ENCODE results near the gene CERS3. TPM values are rescaled to one million over a fixed set of nuclear protein-coding genes. Genes with fewer than 3 reads are reported as not detected.
"Not testable (repeated sequence)": the region's sequence is repeated elsewhere in the genome, so short reads cannot be mapped to it uniquely, and the experiment has no call there.

CERS3 gene
- total RNA-seq, 2 experiments from 2014 or later = 0.19 to 0.31 TPM

DNA sequence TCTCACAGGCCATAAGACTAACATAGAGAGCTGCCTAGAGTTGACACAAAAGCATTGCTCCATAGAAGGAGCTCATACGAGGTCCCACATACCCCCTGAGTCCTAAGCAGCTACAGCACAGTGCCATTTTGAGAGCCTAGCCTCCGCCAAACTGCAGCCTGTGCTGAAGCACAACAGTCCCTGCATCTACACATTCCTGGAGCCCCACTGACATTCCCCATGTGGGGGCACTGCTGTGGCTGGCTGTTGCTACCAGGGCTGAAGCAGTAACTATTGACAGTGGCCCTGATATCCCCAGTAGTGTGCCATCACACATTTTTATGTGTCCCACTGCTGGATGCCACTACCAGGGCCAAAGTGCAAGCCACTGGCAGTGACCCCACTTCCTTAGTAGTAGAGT is 80.3 kb downstream of the CERS3 start:
- H3K27me3 Mint-ChIP-seq = no peaks in the 10 kb centered on the region
- H3K36me3 Mint-ChIP-seq = peaks cover 10% of the 10 kb centered on the region
- no peak for DNase-seq
- intact Hi-C loops (cut with micrococcal nuclease) = loop anchor here (10.0 kb wide), 1 partner anchor 626 kb away; no protein-coding TSS in a partner anchor
- H3K27ac Mint-ChIP-seq = no peak overlapping the region
- ChIA-PET POLR2A (no interaction called here), CTCF (no interaction called here)
- no peaks in the 10 kb centered on the region for H3K4me1 Mint-ChIP-seq (ENCODE audit: low read depth)
- no peak overlapping the region for H3K4me3 Mint-ChIP-seq
- H3K9me3 Mint-ChIP-seq = peaks cover 13% of the 10 kb centered on the region

DNA sequence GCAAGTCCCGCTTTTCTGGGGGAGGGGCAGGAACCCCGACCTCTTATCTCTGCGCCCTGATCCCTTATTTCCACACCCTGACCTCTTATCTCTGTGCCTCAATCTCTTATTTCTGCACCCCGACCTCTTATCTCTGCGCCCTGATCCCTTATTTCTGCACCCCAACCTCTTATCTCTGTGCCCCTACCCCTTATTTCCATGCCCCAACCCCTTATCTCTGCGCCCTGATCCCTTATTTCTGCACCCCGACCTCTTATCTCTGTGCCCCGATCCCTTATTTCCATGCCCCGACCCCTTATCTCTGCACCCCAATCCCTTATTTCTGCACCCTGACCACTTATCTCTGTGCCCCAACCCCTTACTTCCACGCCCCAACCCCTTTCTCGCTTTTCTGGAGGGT is 87.7 kb downstream of the CERS3 start:
- CTCF ChIA-PET, H3K9me3 Mint-ChIP-seq: not testable (repeated sequence)
- intact Hi-C loops (cut with micrococcal nuclease) = loop anchor here (10.0 kb wide), 1 partner anchor 634 kb away; no protein-coding TSS in a partner anchor

DNA sequence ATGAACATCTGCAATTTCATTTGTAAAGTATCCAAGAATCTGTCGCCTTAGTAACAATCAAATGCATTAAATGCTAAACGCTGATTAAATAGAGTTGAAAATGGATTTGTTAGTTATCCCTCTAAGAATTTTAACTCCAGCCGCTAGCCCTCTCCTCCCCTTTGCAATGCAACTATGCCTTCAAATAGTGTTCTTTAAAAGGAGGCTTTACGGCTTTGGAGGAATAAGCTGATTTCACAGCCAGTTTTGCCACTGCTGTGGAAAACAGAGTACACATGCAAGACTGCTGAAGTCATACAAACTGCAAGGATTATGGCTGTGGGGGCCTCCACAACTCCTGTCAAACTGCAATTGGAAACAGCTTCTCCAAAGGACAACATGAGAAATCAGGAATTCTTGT is 89.2 kb downstream of the CERS3 start:
- no peak overlapping the region for H3K27ac Mint-ChIP-seq
- intact Hi-C loops (cut with micrococcal nuclease) = no loop called here
- H3K9me3 Mint-ChIP-seq = peaks cover 3% of the 10 kb centered on the region
- no peak for DNase-seq
- ChIA-PET POLR2A (no interaction called here), CTCF (no interaction called here)
- H3K27me3 Mint-ChIP-seq = no peaks in the 10 kb centered on the region
- no peaks in the 10 kb centered on the region for H3K4me1 Mint-ChIP-seq (ENCODE audit: low read depth)
- peaks cover 2% of the 10 kb centered on the region for H3K36me3 Mint-ChIP-seq
- H3K4me3 Mint-ChIP-seq = no peak overlapping the region

More for the DNA sequence above, 87.7 kb downstream of the CERS3 start:
- H3K27me3 Mint-ChIP-seq; H3K4me3 Mint-ChIP-seq; DNase-seq; POLR2A ChIA-PET; H3K27ac Mint-ChIP-seq; H3K36me3 Mint-ChIP-seq; H3K4me1 Mint-ChIP-seq (ENCODE audit: low read depth): not testable (repeated sequence)

DNA sequence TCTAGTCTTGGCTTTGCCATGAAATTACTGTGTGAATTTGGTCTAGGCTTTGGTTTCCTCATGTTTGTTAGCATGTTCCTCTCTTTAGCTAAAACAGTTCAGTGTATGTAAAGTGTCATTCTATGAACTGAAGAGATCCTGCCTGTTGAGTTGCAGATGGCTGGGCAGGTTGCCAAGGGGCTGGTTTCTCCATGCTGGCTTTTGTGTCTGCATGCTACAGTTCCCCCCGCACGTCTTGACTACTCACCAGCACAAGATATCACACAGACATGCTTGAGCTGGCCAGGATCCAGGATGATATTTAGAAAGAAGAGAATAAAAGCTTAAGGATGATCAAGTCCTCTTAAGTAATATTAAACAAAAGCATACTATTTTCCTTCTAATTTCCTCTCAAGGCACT is 90.2 kb downstream of the CERS3 start:
- ChIA-PET CTCF (interaction anchor here (0.5 to 1.5 kb wide), 2 partner anchors 89 to 858 kb away, joined by 3 to 4 read pairs; no protein-coding TSS in a partner anchor), POLR2A (no interaction called here)
- DNase-seq = peak; percentile 15
- Mint-ChIP-seq H3K27me3 (no peaks in the 10 kb centered on the region), H3K27ac (no peak overlapping the region), H3K9me3 (peaks cover 3% of the 10 kb centered on the region), H3K4me1 (ENCODE audit: low read depth) (no peaks in the 10 kb centered on the region), H3K36me3 (peaks cover 2% of the 10 kb centered on the region), H3K4me3 (no peak overlapping the region)
- intact Hi-C loops (cut with micrococcal nuclease) = no loop called here

DNA sequence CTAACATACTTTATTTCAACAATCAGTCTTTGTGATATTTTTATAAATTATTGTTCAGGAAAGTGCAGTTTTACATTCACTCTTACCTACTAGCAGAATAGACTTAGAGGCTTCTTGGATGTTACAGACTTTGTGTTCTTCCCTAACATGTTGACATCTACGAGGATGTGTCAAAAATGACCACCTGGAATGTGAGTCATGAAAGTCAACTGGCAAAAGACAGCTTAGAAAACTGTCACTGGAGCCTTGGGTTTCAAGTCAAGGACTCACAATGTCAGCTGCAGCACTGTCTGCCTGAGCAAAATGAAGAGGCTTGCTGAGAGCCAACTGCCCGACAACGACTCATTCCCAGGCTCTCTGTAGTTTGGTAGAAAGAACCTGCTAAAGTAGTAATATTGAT is 91.5 kb downstream of the CERS3 start:
- H3K36me3 Mint-ChIP-seq = peaks cover 2% of the 10 kb centered on the region
- ChIA-PET POLR2A (no interaction called here), CTCF (interaction anchor here (1.5 kb wide), 1 partner anchor 87 kb away, joined by 4 read pairs; no protein-coding TSS in a partner anchor)
- no peak for DNase-seq
- H3K9me3 Mint-ChIP-seq = peaks cover 3% of the 10 kb centered on the region
- H3K4me1 Mint-ChIP-seq (ENCODE audit: low read depth) = no peaks in the 10 kb centered on the region
- H3K27ac Mint-ChIP-seq = no peak overlapping the region
- intact Hi-C loops (cut with micrococcal nuclease) = no loop called here
- H3K27me3 Mint-ChIP-seq = no peaks in the 10 kb centered on the region
- no peak overlapping the region for H3K4me3 Mint-ChIP-seq

DNA sequence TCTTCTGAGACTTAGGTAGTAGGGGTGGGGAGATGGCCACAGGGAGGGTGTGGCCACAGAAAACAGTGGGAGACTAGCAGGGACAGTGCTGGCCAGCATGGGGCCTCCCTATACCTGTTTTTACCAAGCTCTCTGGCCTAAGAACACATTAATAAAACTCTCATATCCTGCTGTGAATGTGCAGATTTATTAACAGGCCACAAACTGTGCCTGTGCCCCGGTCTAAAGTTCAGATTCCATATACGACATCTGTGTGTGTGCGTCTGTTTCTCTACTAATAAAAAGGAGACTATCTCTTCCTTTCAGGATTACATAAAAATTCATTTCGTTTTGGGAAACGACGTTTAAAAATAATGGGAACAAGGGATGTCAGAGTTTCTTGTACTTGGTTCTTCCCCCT is 94.2 kb downstream of the CERS3 start:
- POLR2A ChIA-PET = no interaction called here
- CTCF ChIA-PET = no interaction called here
- peaks cover 3% of the 10 kb centered on the region for H3K9me3 Mint-ChIP-seq
- H3K36me3 Mint-ChIP-seq = peaks cover 2% of the 10 kb centered on the region
- intact Hi-C loops (cut with micrococcal nuclease) = no loop called here
- H3K4me3 Mint-ChIP-seq = no peak overlapping the region
- no peak overlapping the region for H3K27ac Mint-ChIP-seq
- H3K4me1 Mint-ChIP-seq (ENCODE audit: low read depth) = no peaks in the 10 kb centered on the region
- DNase-seq = no peak
- no peaks in the 10 kb centered on the region for H3K27me3 Mint-ChIP-seq

DNA sequence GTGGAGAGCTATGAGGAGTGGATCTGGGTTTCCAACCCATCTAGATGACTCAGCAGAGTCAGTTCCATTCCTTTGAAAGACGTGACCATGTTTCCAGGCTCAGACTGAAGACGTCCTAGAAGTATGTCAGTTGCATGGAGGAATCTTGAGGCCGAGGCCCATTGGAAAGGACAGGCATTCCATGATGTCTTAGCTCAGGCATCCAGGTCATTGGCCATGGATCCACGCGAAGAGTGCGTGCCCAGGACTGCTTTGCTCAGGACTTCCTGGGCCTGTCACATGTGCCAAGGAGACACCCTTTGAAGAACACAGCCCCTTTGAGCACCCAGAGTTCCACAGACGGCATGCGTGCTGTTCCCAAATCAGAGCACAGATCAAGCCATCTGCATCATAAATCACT is 94.7 kb downstream of the CERS3 start:
- Mint-ChIP-seq H3K4me1 (ENCODE audit: low read depth) (no peaks in the 10 kb centered on the region), H3K9me3 (peaks cover 3% of the 10 kb centered on the region), H3K27ac (no peak overlapping the region), H3K36me3 (peaks cover 2% of the 10 kb centered on the region), H3K27me3 (no peaks in the 10 kb centered on the region), H3K4me3 (no peak overlapping the region)
- intact Hi-C loops (cut with micrococcal nuclease) = no loop called here
- DNase-seq = no peak
- POLR2A ChIA-PET = no interaction called here
- CTCF ChIA-PET = interaction anchor here (1.2 kb wide), 1 partner anchor 84 kb away, joined by 4 read pairs; no protein-coding TSS in a partner anchor

DNA sequence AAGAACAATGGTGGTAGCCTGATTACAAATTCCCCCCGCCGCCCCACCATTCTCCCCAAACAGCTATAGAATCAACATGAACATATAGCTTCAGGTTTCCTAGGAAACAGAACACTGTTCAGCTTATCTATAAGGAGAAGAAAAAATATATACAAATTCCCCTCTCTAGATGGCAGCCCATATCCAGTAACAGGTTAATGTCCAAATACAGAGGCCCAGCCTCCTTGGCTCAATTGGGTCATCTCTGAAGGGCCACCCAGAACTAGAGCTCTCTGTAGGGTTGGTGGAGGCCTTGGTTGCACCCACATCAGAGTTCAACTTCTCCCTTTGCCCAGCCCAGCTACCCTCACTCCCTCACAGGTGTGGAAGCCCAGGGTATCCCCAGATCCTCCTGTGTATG is 95.4 kb downstream of the CERS3 start:
- DNase-seq = no peak
- H3K27ac Mint-ChIP-seq = no peak overlapping the region
- peaks cover 2% of the 10 kb centered on the region for H3K36me3 Mint-ChIP-seq
- no peak overlapping the region for H3K4me3 Mint-ChIP-seq
- POLR2A ChIA-PET = no interaction called here
- no peaks in the 10 kb centered on the region for H3K27me3 Mint-ChIP-seq
- intact Hi-C loops (cut with micrococcal nuclease) = no loop called here
- CTCF ChIA-PET = interaction anchor here (1.2 kb wide), 1 partner anchor 83 kb away, joined by 4 read pairs; no protein-coding TSS in a partner anchor
- no peaks in the 10 kb centered on the region for H3K4me1 Mint-ChIP-seq (ENCODE audit: low read depth)
- peaks cover 3% of the 10 kb centered on the region for H3K9me3 Mint-ChIP-seq

DNA sequence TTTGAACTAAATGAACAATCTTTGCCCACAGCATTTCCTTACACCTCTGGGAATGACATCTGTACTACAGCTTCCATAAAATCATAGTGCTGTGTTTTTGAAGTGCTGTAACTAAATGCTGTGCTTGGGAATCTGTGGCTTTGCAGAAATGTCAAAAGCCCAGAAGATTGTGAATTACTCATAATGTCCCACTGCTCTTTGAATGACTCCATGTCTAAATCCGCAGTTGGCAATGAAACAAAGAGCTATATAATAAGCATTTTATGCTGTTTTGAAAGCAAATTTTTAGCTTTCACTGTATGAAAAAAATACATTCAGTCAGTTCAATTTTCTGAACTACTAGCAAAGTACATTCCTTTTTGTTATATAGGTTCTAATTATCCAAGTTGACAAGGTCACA is 98.3 kb downstream of the CERS3 start:
- POLR2A ChIA-PET = no interaction called here
- CTCF ChIA-PET = no interaction called here
- H3K9me3 Mint-ChIP-seq = peaks cover 5% of the 10 kb centered on the region
- H3K4me3 Mint-ChIP-seq = no peak overlapping the region
- intact Hi-C loops (cut with micrococcal nuclease) = no loop called here
- H3K4me1 Mint-ChIP-seq (ENCODE audit: low read depth) = no peaks in the 10 kb centered on the region
- no peaks in the 10 kb centered on the region for H3K27me3 Mint-ChIP-seq
- H3K27ac Mint-ChIP-seq = no peak overlapping the region
- peaks cover 2% of the 10 kb centered on the region for H3K36me3 Mint-ChIP-seq
- no peak for DNase-seq

DNA sequence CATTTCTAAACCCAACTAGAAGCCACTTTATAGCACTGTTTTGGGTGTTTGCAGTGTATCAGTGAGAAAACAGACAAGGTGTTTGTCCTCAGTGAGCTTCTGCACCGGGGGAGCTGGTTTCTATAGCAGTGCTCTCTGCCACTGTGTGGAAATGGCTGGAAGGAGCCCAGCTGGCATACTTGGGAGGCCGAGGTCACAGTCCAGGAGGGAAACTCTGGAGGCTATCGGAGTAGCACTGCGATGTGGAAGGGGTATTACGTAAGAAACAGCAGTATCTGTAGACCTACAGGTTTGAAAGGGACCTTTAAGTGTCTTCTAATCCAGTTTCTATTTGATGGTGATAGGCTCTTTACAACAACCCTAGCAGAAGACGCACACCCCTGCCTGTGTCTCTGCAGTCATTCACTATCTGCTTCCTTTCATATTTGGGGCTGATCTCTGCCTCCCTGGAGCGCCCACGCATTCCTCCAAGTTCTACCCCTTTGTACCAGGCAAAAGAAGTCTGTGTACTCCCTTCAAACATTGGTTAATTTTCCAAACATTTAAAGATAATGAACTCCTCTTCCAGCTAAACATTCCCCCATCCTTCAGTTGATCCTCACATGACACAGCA is 99.5 kb downstream of the CERS3 start:
- Mint-ChIP-seq H3K4me1 (ENCODE audit: low read depth) (no peaks in the 10 kb centered on the region), H3K4me3 (no peak overlapping the region), H3K27me3 (no peaks in the 10 kb centered on the region), H3K9me3 (peaks cover 13% of the 10 kb centered on the region), H3K36me3 (peaks cover 8% of the 10 kb centered on the region), H3K27ac (no peak overlapping the region)
- intact Hi-C loops (cut with micrococcal nuclease) = no loop called here
- ChIA-PET CTCF (no interaction called here), POLR2A (no interaction called here)
- no peak for DNase-seq

DNA sequence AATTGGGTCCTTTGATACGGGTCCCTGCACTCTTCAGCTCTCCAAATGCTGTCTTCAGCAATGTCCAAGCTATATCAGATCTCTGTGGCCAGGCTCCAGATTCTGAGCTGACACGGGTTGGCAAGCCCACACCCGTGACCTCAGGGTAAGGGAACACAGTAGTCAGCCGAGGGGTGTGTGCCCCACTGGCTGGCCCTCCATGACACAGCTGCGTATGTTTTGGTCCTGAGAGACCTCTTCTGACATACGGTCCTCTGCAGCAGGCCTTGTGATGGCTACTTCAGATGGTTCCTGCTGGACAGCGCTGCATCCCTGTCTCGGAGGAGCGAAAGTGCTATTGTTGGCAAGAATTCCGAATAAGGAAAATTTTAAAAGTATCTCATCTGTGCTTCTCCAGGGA is 101.8 kb downstream of the CERS3 start:
- DNase-seq = no peak
- ChIA-PET CTCF (interaction anchor here (1.3 kb wide), 1 partner anchor 77 kb away, joined by 3 read pairs; no protein-coding TSS in a partner anchor), POLR2A (interaction anchor here (0.6 kb wide), 1 partner anchor 50 kb away, joined by 3 read pairs; no protein-coding TSS in a partner anchor)
- no peak overlapping the region for H3K27ac Mint-ChIP-seq
- intact Hi-C loops (cut with micrococcal nuclease) = no loop called here
- no peak overlapping the region for H3K4me3 Mint-ChIP-seq
- peaks cover 10% of the 10 kb centered on the region for H3K36me3 Mint-ChIP-seq
- no peaks in the 10 kb centered on the region for H3K4me1 Mint-ChIP-seq (ENCODE audit: low read depth)
- H3K9me3 Mint-ChIP-seq = peaks cover 23% of the 10 kb centered on the region
- no peaks in the 10 kb centered on the region for H3K27me3 Mint-ChIP-seq

DNA sequence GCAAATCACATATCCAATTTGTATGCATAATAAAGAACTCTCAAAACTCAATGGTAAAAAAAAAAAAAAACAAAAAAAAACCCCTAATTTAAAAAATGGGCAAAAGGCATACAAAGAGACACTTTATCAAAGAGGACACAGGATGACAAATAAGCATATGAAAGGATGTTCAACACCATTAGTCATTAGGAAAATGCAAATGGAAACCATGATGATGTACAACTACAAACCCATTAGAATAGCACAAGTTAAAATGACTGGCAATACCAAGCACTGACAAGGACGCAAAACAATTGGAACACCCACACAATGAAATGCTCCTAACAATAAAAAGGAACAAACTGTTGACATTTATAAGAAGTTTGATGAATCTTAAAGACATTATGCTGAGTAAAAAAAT is 123.6 kb downstream of the CERS3 start:
- POLR2A ChIA-PET = no interaction called here

DNA sequence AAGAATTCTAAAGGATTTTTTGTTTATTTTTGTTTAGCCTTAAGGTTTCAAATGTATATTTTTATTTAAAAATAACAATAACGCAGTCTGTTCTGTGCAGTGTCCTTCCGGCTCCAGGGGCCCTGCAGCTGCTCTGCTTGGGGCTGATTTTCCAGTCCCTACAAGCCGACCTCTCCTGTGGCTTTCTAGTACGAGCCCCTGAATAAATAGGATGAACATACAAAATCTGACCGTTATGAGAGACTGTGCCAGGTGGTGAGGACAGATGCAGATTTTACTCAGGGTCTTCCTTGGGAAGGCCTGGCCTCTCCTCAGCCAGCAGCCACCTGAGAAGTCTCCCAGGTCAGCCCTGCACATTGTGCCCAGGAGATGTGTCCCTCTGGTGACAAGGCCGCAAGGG is 127.8 kb downstream of the CERS3 start:
- Mint-ChIP-seq H3K4me3 (no peak overlapping the region), H3K9me3 (no peaks in the 10 kb centered on the region), H3K27ac (no peak overlapping the region), H3K36me3 (peaks cover 3% of the 10 kb centered on the region), H3K4me1 (ENCODE audit: low read depth) (no peaks in the 10 kb centered on the region), H3K27me3 (no peaks in the 10 kb centered on the region)
- intact Hi-C loops (cut with micrococcal nuclease) = no loop called here
- ChIA-PET CTCF (interaction anchor here (0.7 kb wide), 1 partner anchor 51 kb away, joined by 3 read pairs; no protein-coding TSS in a partner anchor), POLR2A (no interaction called here)
- no peak for DNase-seq

More for the DNA sequence above, 123.6 kb downstream of the CERS3 start:
- Mint-ChIP-seq H3K4me1 (ENCODE audit: low read depth) (no peaks in the 10 kb centered on the region), H3K4me3 (no peak overlapping the region), H3K27ac (no peak overlapping the region), H3K27me3 (no peaks in the 10 kb centered on the region), H3K36me3 (peaks cover 7% of the 10 kb centered on the region), H3K9me3 (peaks cover 12% of the 10 kb centered on the region)
- intact Hi-C loops (cut with micrococcal nuclease) = no loop called here
- CTCF ChIA-PET = no interaction called here
- DNase-seq = no peak

All from activated CD4-positive, alpha-beta memory T cell treated with anti-CD3 and anti-CD28 coated beads for 36 hours (primary cell).